HG02798 (cell line): ENCODE results near the gene MUC4.
"Not testable (repeated sequence)": the region's sequence is repeated elsewhere in the genome, so short reads cannot be mapped to it uniquely, and the experiment has no call there.

ENCODE experiments used
- ATAC-seq: cut with Tn5 transposase; IDR thresholded peaks from one replicate; pipeline ENCODE4 v1.9.1; 2021; ENCODE audit warnings: mild to moderate bottlenecking; ENCODE audit not compliant: unreplicated experiment, poor library complexity

The MUC4 gene

DNA sequence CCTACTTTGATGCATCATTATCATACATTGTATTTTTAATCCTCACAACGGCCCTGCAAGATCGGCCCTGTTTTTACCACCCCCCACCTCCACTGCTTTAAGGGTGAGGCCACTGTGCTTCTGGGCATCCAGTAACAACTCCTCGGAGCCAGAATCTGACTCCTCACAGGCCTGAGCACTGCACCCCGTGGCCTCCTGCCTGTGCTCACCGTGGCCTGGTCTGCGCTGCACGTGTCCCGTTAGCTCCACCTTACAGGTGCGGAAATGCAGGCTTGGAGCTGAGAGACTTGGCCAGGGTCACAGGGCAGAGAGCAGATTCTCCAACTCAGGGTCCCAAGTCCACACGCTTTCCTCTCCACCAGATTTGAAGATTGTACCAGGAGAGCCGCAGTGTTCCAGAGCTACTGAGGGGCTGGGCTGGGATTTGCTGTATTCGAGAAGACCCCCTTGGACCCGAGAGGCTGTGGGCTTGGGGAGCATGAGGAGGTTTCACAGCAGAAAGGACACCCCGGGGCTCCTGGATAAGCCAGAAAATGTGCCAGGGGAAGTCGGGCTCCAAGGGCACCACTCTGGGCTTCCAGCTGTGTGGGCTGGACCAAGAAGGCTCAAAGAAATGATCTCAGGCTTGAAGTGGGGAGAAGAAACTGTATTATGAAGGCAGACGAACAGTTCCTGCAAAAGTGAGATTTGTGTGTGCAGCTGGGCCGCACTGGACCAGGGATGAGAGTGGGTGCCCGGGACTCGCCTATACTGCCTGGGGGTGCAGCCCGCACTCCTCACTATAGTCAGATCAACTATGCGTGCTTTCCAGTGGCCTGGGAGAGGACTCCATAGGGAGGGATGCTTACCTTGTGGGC lies 89.4 kb downstream of the MUC4 start:
- not testable (repeated sequence) for ATAC-seq

DNA sequence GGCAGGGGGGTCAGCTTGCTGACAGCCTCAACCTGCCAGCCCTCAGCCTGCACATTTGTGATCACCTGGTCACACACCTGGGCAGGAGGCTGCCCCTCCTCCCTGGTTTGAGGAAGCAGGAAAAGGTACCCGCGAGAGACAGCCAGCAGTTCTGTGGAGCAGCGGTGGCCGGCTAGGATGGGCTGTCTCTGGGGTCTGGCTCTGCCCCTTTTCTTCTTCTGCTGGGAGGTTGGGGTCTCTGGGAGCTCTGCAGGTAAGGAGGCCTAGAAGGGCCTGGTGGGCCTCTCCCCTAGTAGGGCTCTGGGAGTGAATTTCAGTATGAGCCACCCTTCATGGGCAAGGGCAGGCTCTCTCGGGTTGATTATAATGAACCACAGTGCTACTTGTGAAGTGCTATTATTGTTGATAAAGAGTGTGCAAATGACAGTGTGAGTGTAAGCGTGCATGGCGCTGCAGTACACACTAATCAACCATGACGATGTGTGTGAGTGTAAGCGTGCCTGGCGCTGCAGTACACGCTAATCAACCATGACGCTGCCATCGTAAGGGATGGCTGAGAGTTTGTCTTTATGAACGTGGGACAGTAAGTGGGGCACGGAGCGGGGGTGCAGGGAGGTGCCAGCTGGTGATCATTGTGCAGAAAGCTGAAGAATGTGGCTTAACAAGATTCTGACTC lies 90.8 kb downstream of the MUC4 start, which contains the start of gene MUC20:
MUC20 (plus strand) TSS at position 148 of the 676 bp plus-strand sequence; CDS start at position 178, 30 bp downstream.
- not testable (repeated sequence) for ATAC-seq

- ATAC-seq, result not testable (repeated sequence)
Measured at GRCh38 chr3:195719514-195720254, 92.0 kb downstream of the MUC4 start.

DNA sequence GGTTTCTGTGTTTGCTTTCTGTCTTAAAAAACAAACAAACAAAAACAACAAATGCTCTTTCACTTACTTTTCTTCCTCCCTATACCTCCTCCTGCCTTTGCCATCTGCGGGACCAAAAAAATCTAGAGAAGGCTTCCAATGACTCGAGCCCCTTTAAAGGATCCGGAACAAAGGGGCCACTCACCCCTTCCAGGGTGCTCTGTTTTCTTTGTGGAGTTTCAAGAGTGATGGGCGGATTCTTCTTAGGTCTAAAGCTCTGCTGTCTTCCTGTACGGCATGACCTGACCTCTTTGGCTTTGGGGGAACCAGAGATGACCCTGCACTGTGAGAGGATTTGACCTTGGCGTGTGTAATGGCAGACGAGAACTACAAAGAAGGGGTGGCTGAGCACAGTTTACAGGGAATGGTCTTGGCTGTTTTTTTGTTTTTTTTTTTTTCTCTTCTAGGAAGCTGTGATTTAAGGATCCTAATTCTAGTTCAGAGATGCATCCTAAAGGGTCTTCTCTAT lies 93.2 kb downstream of the MUC4 start:
- ATAC-seq, result no peak

GRCh38 chr3:195717852-195718476 lies 93.8 kb downstream of the MUC4 start:
- ATAC-seq, result no peak

DNA sequence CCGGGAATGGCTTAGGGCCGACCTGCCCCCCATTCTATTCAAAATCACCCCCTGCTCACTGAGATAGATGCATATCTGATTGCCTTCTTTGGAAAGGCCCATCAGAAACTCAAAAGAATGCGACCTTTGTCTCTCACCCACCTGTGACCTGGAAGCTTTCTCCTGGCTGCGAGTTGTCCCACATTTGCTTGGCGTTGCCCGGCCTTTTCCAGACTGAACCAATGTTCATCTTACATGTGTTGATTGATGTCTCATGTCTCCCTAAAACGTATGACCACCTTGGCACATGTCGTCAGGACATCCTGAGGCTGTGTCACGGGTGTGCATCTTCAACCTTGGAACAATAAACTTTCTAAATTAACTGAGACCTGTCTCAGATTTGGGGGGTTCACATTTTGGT lies 94.3 kb downstream of the MUC4 start:
- ATAC-seq, result no peak

- ATAC-seq, result no peak
Measured at GRCh38 chr3:195715583-195716266, 96.0 kb downstream of the MUC4 start.

DNA sequence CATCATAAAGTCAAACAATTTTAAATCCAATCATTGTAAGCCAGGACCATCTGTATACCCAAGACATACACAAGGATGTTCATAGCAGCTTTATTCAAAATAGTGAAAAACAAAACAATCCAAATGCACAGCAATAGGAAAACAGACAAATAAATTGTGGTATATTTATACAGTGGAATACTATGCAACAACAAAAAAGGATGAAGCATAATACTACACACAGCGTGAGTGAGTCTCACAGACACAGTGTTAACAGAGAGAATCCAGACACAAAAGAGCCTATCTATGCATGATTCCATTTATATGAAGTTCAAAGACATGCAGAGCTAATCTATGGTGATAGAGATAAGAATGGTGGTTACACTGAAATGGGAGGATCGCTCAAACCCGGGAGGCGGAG lies 96.6 kb downstream of the MUC4 start:
- no peak for ATAC-seq

GRCh38 chr3:195714380-195715011 lies 97.2 kb downstream of the MUC4 start:
- no peak for ATAC-seq

GRCh38 chr3:195713150-195713549 lies 98.6 kb downstream of the MUC4 start:
- not testable (repeated sequence) for ATAC-seq

DNA sequence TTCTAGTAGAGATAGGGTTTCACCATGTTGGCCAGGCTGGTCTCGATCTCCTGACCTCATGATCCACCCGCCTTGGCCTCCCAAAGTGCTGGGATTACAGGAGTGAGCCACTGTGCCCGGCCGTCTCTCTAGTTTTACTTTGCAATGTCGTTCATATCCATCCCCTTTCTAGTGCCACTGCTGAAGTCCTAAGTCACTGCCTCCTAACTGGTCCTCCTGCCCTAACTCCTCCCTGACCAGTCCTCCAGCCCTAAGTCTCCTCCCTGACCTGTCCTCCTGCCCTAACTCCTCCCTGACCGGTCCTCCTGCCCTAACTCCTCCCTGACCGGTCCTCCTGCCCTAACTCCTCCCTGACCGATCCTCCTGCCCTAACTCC lies 99.2 kb downstream of the MUC4 start:
- not testable (repeated sequence) for ATAC-seq

- ATAC-seq, result no peak
Measured at GRCh38 chr3:195711813-195712534, 99.8 kb downstream of the MUC4 start.

- ATAC-seq, result not testable (repeated sequence)
Measured at GRCh38 chr3:195711091-195711812, 100.5 kb downstream of the MUC4 start.

GRCh38 chr3:195710126-195710905 lies 101.4 kb downstream of the MUC4 start:
- not testable (repeated sequence) for ATAC-seq

DNA sequence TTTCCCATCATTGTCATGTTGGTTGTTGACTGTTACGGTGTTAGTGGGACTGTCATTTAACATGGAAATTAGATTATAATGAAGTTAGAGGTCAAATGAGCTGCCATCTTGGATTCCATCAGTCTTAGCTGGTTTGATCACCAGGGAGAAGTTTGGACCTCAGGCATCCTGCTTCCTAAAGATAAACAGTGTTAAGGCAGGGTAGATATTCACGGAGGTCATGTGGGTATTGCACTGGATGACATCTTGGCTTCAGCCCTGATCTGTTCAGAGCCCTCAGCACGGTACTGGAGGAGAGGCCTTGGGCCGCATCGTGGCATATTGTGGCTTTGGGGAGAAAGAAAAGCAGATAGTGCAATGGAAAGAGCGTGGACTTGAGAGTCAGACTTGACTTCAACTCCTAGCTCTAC lies 102.0 kb downstream of the MUC4 start:
- no peak for ATAC-seq

DNA sequence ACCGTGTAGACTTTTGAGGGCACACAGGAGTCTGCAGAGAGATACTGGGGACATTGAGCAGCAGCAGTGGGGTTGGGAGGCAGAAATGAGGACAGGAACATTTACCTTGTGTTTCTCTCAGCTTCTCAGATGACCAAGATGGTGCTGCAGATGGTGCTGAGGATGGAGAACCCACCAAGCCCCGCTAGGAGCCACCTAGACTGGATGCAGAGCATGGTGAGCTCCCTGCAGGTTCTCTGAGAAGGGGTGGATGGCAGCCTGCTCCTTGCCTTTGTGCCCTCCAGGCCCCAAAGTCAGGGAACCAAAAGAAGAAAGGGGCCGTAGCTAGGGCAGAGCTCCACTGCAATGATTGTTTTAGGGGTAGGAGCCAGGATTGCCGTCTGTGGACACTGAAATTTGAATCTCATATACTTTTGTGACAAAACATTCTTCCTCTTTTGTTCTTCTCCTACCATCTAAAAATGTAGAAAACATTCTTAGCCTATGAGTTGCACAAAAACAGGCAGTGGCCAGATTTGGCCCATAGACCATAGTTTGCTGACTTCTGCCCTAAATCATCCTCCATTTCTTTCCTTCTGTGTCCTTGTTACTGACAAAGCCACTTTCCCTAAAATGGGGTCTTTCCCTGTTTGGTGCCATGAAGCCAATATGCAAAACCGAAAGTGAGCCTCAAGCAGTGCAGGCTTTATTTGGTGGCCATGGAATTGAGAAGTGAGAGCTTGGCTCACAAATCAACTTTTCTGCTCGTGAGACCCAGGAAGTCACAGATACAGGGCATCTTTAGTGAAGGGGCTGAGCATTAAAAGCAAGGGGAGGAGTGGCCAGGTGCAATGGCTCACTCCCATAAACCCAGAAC lies 102.9 kb downstream of the MUC4 start:
- no peak for ATAC-seq
